HG02938 (cell line): Measurements from ENCODE around the gene DNMBP.
A peak's percentile ranks its signal among the peaks of the same experiment; 100 is the strongest.
"Not testable (repeated sequence)": the region's sequence is repeated elsewhere in the genome, so short reads cannot be mapped to it uniquely, and the experiment has no call there.

ENCODE experiments used
- ATAC-seq: cut with Tn5 transposase; IDR thresholded peaks from one replicate; pipeline ENCODE4 v1.9.1; 2021; ENCODE audit warnings: mild to moderate bottlenecking, moderate library complexity; ENCODE audit not compliant: unreplicated experiment

Gene DNMBP

GRCh38 chr10:100014071-100014762, 4.5 kb upstream of the DNMBP start:
- peak; percentile 79 for ATAC-seq

GRCh38 chr10:100013621-100014020, 3.9 kb upstream of the DNMBP start:
- ATAC-seq, result no peak

- not testable (repeated sequence) for ATAC-seq
Measured at GRCh38 chr10:100011906-100012305, 2.2 kb upstream of the DNMBP start.

GRCh38 chr10:100009283-100009792, 409 bp downstream of the DNMBP start:
- peak; percentile 29 for ATAC-seq

- no peak for ATAC-seq
Measured at GRCh38 chr10:100008708-100009282, 952 bp downstream of the DNMBP start.

GRCh38 chr10:100008142-100008522, 1.6 kb downstream of the DNMBP start:
- ATAC-seq, result no peak

GRCh38 chr10:100007231-100008141, 2.3 kb downstream of the DNMBP start:
- no peak for ATAC-seq

- no peak for ATAC-seq
Measured at GRCh38 chr10:100006243-100006886, 3.4 kb downstream of the DNMBP start.

GRCh38 chr10:100004805-100005510, 4.8 kb downstream of the DNMBP start:
- no peak for ATAC-seq

- ATAC-seq, result no peak
Measured at GRCh38 chr10:100000109-100000644, 9.6 kb downstream of the DNMBP start.

GRCh38 chr10:99999319-100000108, 10.2 kb downstream of the DNMBP start:
- ATAC-seq, result no peak

GRCh38 chr10:99998889-99999288, 10.9 kb downstream of the DNMBP start:
- ATAC-seq, result no peak

GRCh38 chr10:99996671-99997648, 12.8 kb downstream of the DNMBP start:
- no peak for ATAC-seq

GRCh38 chr10:99995713-99996112, 14.0 kb downstream of the DNMBP start:
- no peak for ATAC-seq

- no peak for ATAC-seq
Measured at GRCh38 chr10:99995269-99995668, 14.5 kb downstream of the DNMBP start.

GRCh38 chr10:99994801-99995200, 14.9 kb downstream of the DNMBP start:
- ATAC-seq, result no peak

GRCh38 chr10:99993701-99994689, 15.8 kb downstream of the DNMBP start:
- peak; percentile 78 for ATAC-seq
